CD4-positive, alpha-beta memory T cell (primary cell): ENCODE measurements around the gene MCOLN3. TPM values are rescaled to one million over a fixed set of nuclear protein-coding genes. Genes with fewer than 3 reads are reported as not detected.

ENCODE experiments used
- CTCF ChIA-PET: fragments of 350-600 bp; sonication (Branson Sonifier 250); formaldehyde crosslinking; loops from one replicate; lab custom pipeline; 2021; ENCODE audit warnings: inconsistent platforms; ENCODE audit not compliant: partially characterized antibody; lab: Charles Lee
- POLR2A ChIA-PET: fragments of 350-600 bp; sonication (Branson Sonifier 250); formaldehyde crosslinking; loops from one replicate; lab custom pipeline; 2021; ENCODE audit not compliant: partially characterized antibody; lab: Charles Lee
- DNase-seq, 5 donors: peaks; one replicate each; pipeline versions ENCODE4 v3.0.0 to v3.0.0-alpha.2; 2020 to 2022; ENCODE audit warnings: mixed read lengths in 1 of 5
- H3K27ac ChIP-seq: one replicate; pipeline ENCODE4 v1.7.0; 2013; ENCODE audit warnings: low read depth, low read length
- H3K27me3 ChIP-seq: 2 replicates; pipeline ENCODE4 v1.7.0; 2013; ENCODE audit warnings: mild to moderate bottlenecking, low read length, moderate library complexity; ENCODE audit not compliant: insufficient read depth
- H3K36me3 ChIP-seq: 2 replicates; pipeline ENCODE4 v1.7.0; 2013; ENCODE audit warnings: mild to moderate bottlenecking, low read length, moderate library complexity; ENCODE audit not compliant: insufficient read depth
- H3K4me1 ChIP-seq: 2 replicates; pipeline ENCODE4 v1.7.0; 2013; ENCODE audit warnings: mild to moderate bottlenecking, low read length, moderate library complexity; ENCODE audit not compliant: insufficient read depth
- H3K4me3 ChIP-seq, 2 donors: one replicate each; pipeline ENCODE4 v1.7.0; 2013; ENCODE audit warnings: low read length in 2 of 2, mild to moderate bottlenecking in 1 of 2
- H3K9me3 ChIP-seq, 2 donors: one replicate each; pipeline ENCODE4 v1.7.0; 2013; ENCODE audit warnings: low read length in 2 of 2, control low read depth in 1 of 2; ENCODE audit not compliant: control insufficient read depth in 1 of 2
- H3K27ac Mint-ChIP-seq, 7 donors: one replicate each; pipeline ENCODE4 v1.8.0; 2020 to 2021; ENCODE audit warnings: mixed read lengths in 7 of 7, mild to moderate bottlenecking in 6 of 7, inconsistent platforms in 3 of 7, moderate library complexity in 3 of 7
- H3K27me3 Mint-ChIP-seq, 2 donors: one replicate each; pipeline ENCODE4 v1.8.0; 2020 to 2021; ENCODE audit warnings: mixed read lengths in 2 of 2
- H3K36me3 Mint-ChIP-seq, 2 donors: one replicate each; pipeline ENCODE4 v1.8.0; 2020 to 2021; ENCODE audit warnings: mixed read lengths in 2 of 2, inconsistent platforms in 1 of 2, mild to moderate bottlenecking in 1 of 2
- H3K4me1 Mint-ChIP-seq, 4 donors: one replicate each; pipeline ENCODE4 v1.8.0; 2020 to 2021; ENCODE audit warnings: mixed read lengths in 4 of 4, mild to moderate bottlenecking in 1 of 4
- H3K4me3 Mint-ChIP-seq, 8 donors: one replicate each; pipeline ENCODE4 v1.8.0; 2020 to 2021; ENCODE audit warnings: mixed read lengths in 8 of 8, mild to moderate bottlenecking in 7 of 8, moderate library complexity in 6 of 8, inconsistent platforms in 3 of 8
- H3K9me3 Mint-ChIP-seq, 8 donors: one replicate each; pipeline ENCODE4 v1.8.0; 2020 to 2021; ENCODE audit warnings: mixed read lengths in 8 of 8, mild to moderate bottlenecking in 5 of 8, inconsistent platforms in 3 of 8, moderate library complexity in 1 of 8
- intact Hi-C: fragments of 100-400 bp; cut with micrococcal nuclease; formaldehyde crosslinking; loops from one replicate; pipeline ENCODE4 v1.15.1; 2023
- polyA plus RNA-seq, 2 donors: library from polyadenylated mRNA; unstranded; fragments of 300-500 nt; fragmentation: Illumina TruSeq; gene quantifications; one replicate each; pipeline ENCODE4 v1.2.3, GENCODE V29; 2021
- total RNA-seq, 2 experiments: library from RNA; stranded (reverse); gene quantifications; one replicate each; pipeline ENCODE4 v1.2.3, GENCODE V29; 2021

The MCOLN3 gene
- total and polyA plus RNA-seq, 4 experiments from 2014 or later = 0.80 to 4.3 (median 2.2) TPM

GRCh38 chr1:84968101-84968500, 80.2 kb downstream of the MCOLN3 start:
- DNase-seq = no peak
- Mint-ChIP-seq H3K4me1 (peaks cover 10 to 17% (median 13%) of the 10 kb centered on the region in 4 donors), H3K27ac (no peak overlapping the region), H3K4me3 (no peak overlapping the region), H3K27me3 (no peaks in the 10 kb centered on the region), H3K9me3 (peaks cover 0 to 2% (median 0%) of the 10 kb centered on the region in 8 donors), H3K36me3 (peaks cover 6 to 19% of the 10 kb centered on the region in 2 donors)
- intact Hi-C loops = no loop called here
- H3K36me3 ChIP-seq = no peaks in the 10 kb centered on the region
- CTCF ChIA-PET = no interaction called here
- no peak overlapping the region for H3K27ac ChIP-seq
- no peaks in the 10 kb centered on the region for H3K27me3 ChIP-seq
- peaks cover 14% of the 10 kb centered on the region for H3K4me1 ChIP-seq
- H3K9me3 ChIP-seq = no peaks in the 10 kb centered on the region
- no peak overlapping the region for H3K4me3 ChIP-seq
- POLR2A ChIA-PET = interaction anchor here (1.6 kb wide), 1 partner anchor 23 kb away, joined by 4 read pairs; no protein-coding TSS in a partner anchor

Other genes starting within 250 kb of the MCOLN3 start
- 1 to 10 TPM; 3.7 to 4.1 TPM for gene LPAR3, start 155.3 kb downstream of the MCOLN3 start, total RNA-seq
- 1 to 10 TPM; 2.4 to 2.5 TPM for gene LPAR3, start 155.3 kb downstream of the MCOLN3 start, polyA plus RNA-seq
- 10 to 100 TPM; 16.8 to 20.3 TPM for gene MCOLN2, start 51.4 kb downstream of the MCOLN3 start, total RNA-seq
- 10 to 100 TPM in 1 of 2 donors, 1 to 10 TPM in 1; 6.4 to 11.7 TPM for gene MCOLN2, start 51.4 kb downstream of the MCOLN3 start, polyA plus RNA-seq
- 1 to 10 TPM; 5.0 to 5.2 TPM for gene SYDE2, start 152.5 kb upstream of the MCOLN3 start, total RNA-seq
- gene SYDE2, start 152.5 kb upstream of the MCOLN3 start, polyA plus RNA-seq = 1 to 10 TPM; 2.3 TPM
- gene C1orf52, start 211.2 kb upstream of the MCOLN3 start, total RNA-seq = 10 to 100 TPM; 39.6 to 41.6 TPM
- 10 to 100 TPM; 21.2 to 25.8 TPM for gene C1orf52, start 211.2 kb upstream of the MCOLN3 start, polyA plus RNA-seq
- 10 to 100 TPM; 36.1 to 37.0 TPM for gene BCL10, start 228.1 kb upstream of the MCOLN3 start, total RNA-seq
- 10 to 100 TPM; 21.2 to 25.4 TPM for gene BCL10, start 228.1 kb upstream of the MCOLN3 start, polyA plus RNA-seq